H1 (cell line): ENCODE results near the gene SLC25A51. TPM values are rescaled to one million over a fixed set of nuclear protein-coding genes. Genes with fewer than 3 reads are reported as not detected.

Experiments
- CREB1 ChIP-seq: IDR thresholded peaks from 2 replicates; pipeline ENCODE4 v1.6.1; 2012; ENCODE audit warnings: inconsistent platforms
- GABPA ChIP-seq: IDR thresholded peaks from 2 replicates; pipeline ENCODE4 v1.6.1; 2011; ENCODE audit warnings: mild to moderate bottlenecking, low read length, moderate library complexity, borderline replicate concordance; ENCODE audit not compliant: insufficient read depth
- JUN ChIP-seq: IDR thresholded peaks from 2 replicates; pipeline ENCODE4 v1.6.1; 2011; ENCODE audit warnings: low read depth, mild to moderate bottlenecking, improper control_type of control experiment, low read length
- JUND ChIP-seq: IDR thresholded peaks from 2 replicates; pipeline ENCODE4 v1.6.1; 2011; ENCODE audit warnings: mild to moderate bottlenecking, improper control_type of control experiment, low read length
- SAP30 ChIP-seq: fragments of 300-600 bp; sonication (generic); IDR thresholded peaks from 2 replicates; pipeline ENCODE4 v1.7.1; 2012; ENCODE audit warnings: low read length, moderate library complexity, mild to moderate bottlenecking, inconsistent platforms; ENCODE audit not compliant: insufficient read depth, insufficient replicate concordance
- TAF1 ChIP-seq: IDR thresholded peaks from 2 replicates; pipeline ENCODE4 v1.6.1; 2011; ENCODE audit warnings: mild to moderate bottlenecking, low read depth, low read length
- polyA plus RNA-seq, 7 experiments: library from polyadenylated mRNA; depleted of rRNA in 3 of 7; stranded (reverse) in 5 of 7; unstranded in 2 of 7; fragments of >200 nt in 5 of 7; fragments of 200-250 nt in 2 of 7; gene quantifications; 1 replicate in 5 of 7; 2 replicates in 1 of 7; 4 replicates in 1 of 7; pipeline versions ENCODE4 v1.2.1 to v1.2.3, GENCODE V29; 2011 to 2013; ENCODE audit warnings: missing spikeins in 2 of 7, mixed read lengths in 2 of 7
- total RNA-seq: library from RNA; stranded (reverse); fragmentation: NEBNext Ultra II Directional; extraction: Animal tissue kit (Norgen Biotek cat#: 25700); gene quantifications from 2 replicates; pipeline ENCODE4 v1.2.1, GENCODE V29; 2021

The SLC25A51 gene
- total and polyA plus RNA-seq, 2 of the 8 experiments (the other 6 are each of a cell fraction or from before 2014, with no cell fraction given): 8.0 to 14.5 TPM

- TF ChIP-seq JUND: no peak
- TF ChIP-seq GABPA: no peak
- no peak for TF ChIP-seq TAF1
- TF ChIP-seq JUN: no peak
- TF ChIP-seq SAP30: no peak
- no peak for TF ChIP-seq CREB1
Observed at GRCh38 chr9:37919956-37920335, 16.0 kb upstream of the SLC25A51 start (continued).
